Psoas muscle (tissue), 8 donors: Measurements from ENCODE around the gene PPCDC. TPM values are rescaled to one million over a fixed set of nuclear protein-coding genes. Genes with fewer than 3 reads are reported as not detected.

Experiments
- ATAC-seq, 4 donors: fragments of 200-7000 bp; cut with Tn5 transposase; one replicate each; pipeline ENCODE4 v1.9.1; 2020; ENCODE audit warnings: moderate library complexity in 3 of 4, mild to moderate bottlenecking in 2 of 4
- DNase-seq, 2 donors: peaks; one replicate each; pipeline ENCODE4 v3.0.0-alpha.2; 2020
- H3K27ac ChIP-seq: fragments of 200-600 bp; one replicate; pipeline ENCODE4 v1.8.0; 2022
- H3K27me3 ChIP-seq, 3 donors: fragments of 200-600 bp in 1 of 3; one replicate each; pipeline versions ENCODE4 v1.6.1 to v1.8.0; 2013 to 2022; ENCODE audit warnings: low read length in 2 of 3, mild to moderate bottlenecking in 2 of 3, moderate library complexity in 1 of 3; ENCODE audit not compliant: insufficient read depth in 3 of 3
- H3K36me3 ChIP-seq, 2 donors: fragments of 200-600 bp in 1 of 2; one replicate each; pipeline versions ENCODE4 v1.6.1 to v1.8.0; 2013 to 2022; ENCODE audit warnings: low read depth in 1 of 2, mild to moderate bottlenecking in 1 of 2, moderate library complexity in 1 of 2; ENCODE audit not compliant: insufficient read depth in 1 of 2
- H3K4me1 ChIP-seq: fragments of 200-600 bp; one replicate; pipeline ENCODE4 v1.8.0; 2022
- H3K4me3 ChIP-seq: fragments of 200-600 bp; one replicate; pipeline ENCODE4 v1.8.0; 2022; ENCODE audit warnings: mild to moderate bottlenecking
- H3K9me3 ChIP-seq: fragments of 200-600 bp; one replicate; pipeline ENCODE4 v1.8.0; 2022
- CTCF ChIP-seq: fragments of 200-600 bp; IDR thresholded peaks from one replicate; pipeline ENCODE4 v1.8.0; 2022; ENCODE audit warnings: antibody characterized with exemption
- WGBS, 3 donors: extraction: QIAGEN DNeasy Blood & Tissue Kit; methylation state at CpG; one replicate each; pipeline versions ENCODE4 v1.1.6 to v1.1.7; 2013; 5-methylcytosine and 5-hydroxymethylcytosine counted together
- intact Hi-C, 2 donors: fragments of 100-400 bp; cut with DNase I; formaldehyde crosslinking; loops; one replicate each; pipeline versions ENCODE4 v1.11.0 to v1.14.2; 2022
- polyA plus RNA-seq, 3 donors: library from polyadenylated mRNA; stranded (reverse); fragments of 200-250 nt; gene quantifications; one replicate each; pipeline ENCODE4 v1.2.3, GENCODE V29; 2013
- total RNA-seq, 4 donors: library from RNA; stranded (reverse); fragmentation: NEBNext Ultra II Directional in 2 of 4; extraction: Animal tissue kit (Norgen Biotek cat#: 25700) in 2 of 4; gene quantifications; one replicate each; pipeline versions ENCODE4 v1.2.1 to v1.2.4, GENCODE V29; 2021 to 2023
- donor health status: healthy with polysubstance abuse.
- donor health status: DM: no; HTN: no; CAD: no; lungs with moderate emphysema.
- donor health status: Bipolar disorder and iron deficiency.
- donor health status: healthy.
- donor health status: DM: yes; HTN: yes; CAD: no.
- donor health status: DM: no; HTN: no; CAD: no.
- donor health status: DM: no; HTN: no; CAD: no.
- donor health status: DM: yes; HTN: yes; CAD: no.

Gene PPCDC
- total and polyA plus RNA-seq, 7 donors, result 2.4 to 26.1 (median 11.7) TPM

DNA sequence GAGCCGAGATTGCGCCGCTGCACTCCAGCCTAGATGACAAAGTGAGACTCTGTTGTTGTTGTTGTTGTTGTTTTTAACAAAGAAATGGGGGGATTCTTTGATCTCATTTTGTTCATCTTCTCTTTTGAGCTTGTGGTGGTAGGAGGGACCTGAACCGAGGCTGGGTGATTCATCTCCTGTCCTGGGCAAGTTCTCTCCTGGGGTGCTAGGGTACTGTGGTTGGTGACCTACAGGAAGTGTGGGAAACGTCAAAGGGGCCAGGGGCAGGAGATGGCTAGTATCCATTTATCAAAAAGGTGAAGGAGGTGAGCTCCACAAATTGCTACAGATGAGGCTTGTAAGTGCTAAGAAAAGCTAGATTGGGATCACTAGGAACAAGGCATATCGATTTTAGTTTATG is 14.3 kb downstream of the PPCDC start:
- Histone ChIP-seq H3K4me3 (no peak overlapping the region), H3K27ac (no peak overlapping the region), H3K36me3 (peaks cover 0 to 6% of the 10 kb centered on the region in 2 donors), H3K4me1 (peaks cover 14% of the 10 kb centered on the region), H3K27me3 (no peaks in the 10 kb centered on the region), H3K9me3 (no peaks in the 10 kb centered on the region)
- WGBS, 3 donors, result 88 to 91% (median 89%) methylated on average over 6 of the region's 6 CpGs
- no peak for ATAC-seq
- DNase-seq, result no peak
- intact Hi-C loops, result no loop called here
- TF ChIP-seq CTCF, result no peak

GRCh38 chr15:75038231-75038630 is 14.8 kb downstream of the PPCDC start:
- H3K27ac ChIP-seq, result no peak overlapping the region
- H3K4me3 ChIP-seq, result no peak overlapping the region
- 75 to 81% (median 81%) methylated on average over 3 of the region's 3 CpGs for WGBS, 3 donors
- ATAC-seq (no peak), DNase-seq (no peak)
- H3K9me3 ChIP-seq, result no peaks in the 10 kb centered on the region
- intact Hi-C loops, result no loop called here
- peaks cover 20% of the 10 kb centered on the region for H3K4me1 ChIP-seq
- no peaks in the 10 kb centered on the region for H3K27me3 ChIP-seq
- H3K36me3 ChIP-seq, result peaks cover 0 to 6% of the 10 kb centered on the region in 2 donors
- TF ChIP-seq CTCF, result no peak

- intact Hi-C loops, result loop anchor here in 1 of 2 donors (1.0 kb wide), 1 partner anchor 160 kb away; no protein-coding TSS in a partner anchor
- H3K27me3 ChIP-seq, result no peaks in the 10 kb centered on the region
- H3K4me1 ChIP-seq, result peaks cover 47% of the 10 kb centered on the region
- no peak overlapping the region for H3K4me3 ChIP-seq
- DNase-seq (peak; percentile 78 to 80), ATAC-seq (peak; percentile 40 to 54 (median 48))
- H3K36me3 ChIP-seq, result peaks cover 0 to 6% of the 10 kb centered on the region in 2 donors
- peak overlapping the region; percentile 73 for H3K27ac ChIP-seq
- WGBS, 3 donors, result 47 to 61% (median 54%) methylated on average over 11 to 12 of the region's 12 CpGs
- no peaks in the 10 kb centered on the region for H3K9me3 ChIP-seq
- TF ChIP-seq CTCF, result peak; percentile 36
Measured at GRCh38 chr15:75042730-75043508, 19.5 kb downstream of the PPCDC start.

GRCh38 chr15:75043509-75044257 is 20.3 kb downstream of the PPCDC start:
- WGBS, 3 donors, result 34 to 47% (median 37%) methylated on average over 20 of the region's 20 CpGs
- peak; percentile 34 for TF ChIP-seq CTCF
- DNase-seq, result peak; percentile 96 to 97

More at GRCh38 chr15:75043509-75044257, 20.3 kb downstream of the PPCDC start:
- peak; percentile 72 to 87 (median 86) for ATAC-seq
- Histone ChIP-seq H3K4me3 (peak overlapping the region; percentile 4), H3K4me1 (peaks cover 48% of the 10 kb centered on the region), H3K27ac (peak overlapping the region; percentile 73), H3K27me3 (no peaks in the 10 kb centered on the region), H3K9me3 (no peaks in the 10 kb centered on the region), H3K36me3 (peaks cover 0 to 6% of the 10 kb centered on the region in 2 donors)
- intact Hi-C loops, result loop anchor here in 1 of 2 donors (1.0 kb wide), 1 partner anchor 160 kb away; no protein-coding TSS in a partner anchor
